Mammary epithelial cell (primary cell): ENCODE measurements around the gene NADK2.

Experiments used
- CTCF ChIP-seq, 2 donors: IDR thresholded peaks in 1 of 2; conservative IDR thresholded peaks in 1 of 2; 2 replicates each; pipeline ENCODE4 v1.5.1; 2011 to 2012; ENCODE audit warnings: inconsistent platforms in 2 of 2, low read length in 2 of 2, mild to moderate bottlenecking in 2 of 2, control low read depth in 1 of 2, low read depth in 1 of 2; ENCODE audit not compliant: insufficient read depth in 1 of 2; ENCODE audit errors: extremely low read depth in 1 of 2
- EZH2 ChIP-seq: IDR thresholded peaks from 2 replicates; pipeline ENCODE4 v1.6.1; 2012; ENCODE audit warnings: low read length, inconsistent platforms, borderline replicate concordance

GRCh38 chr5:36272136-36272690 lies 30.5 kb upstream of the NADK2 start:
- no peak for TF ChIP-seq CTCF (conservative IDR thresholded peaks at IDR 0.05 in 1 of 2, IDR thresholded peaks at IDR 0.05 in 1 of 2; ENCODE audit: extremely low read depth in 1 of 2, insufficient read depth in 1 of 2, low read depth in 1 of 2, low read length in 2 of 2)
- TF ChIP-seq EZH2: no peak
